NCI-H345 treated with DMSO at 0.1 percent for 48 hours (cell line): Measurements from ENCODE around the gene WFIKKN1.
"Not testable (repeated sequence)": the region's sequence is repeated elsewhere in the genome, so short reads cannot be mapped to it uniquely, and the experiment has no call there.

Experiments used
- DNase-seq: peaks from one replicate; lab custom pipeline; 2025; ENCODE audit not compliant: unreplicated experiment; lab: John Stamatoyannopoulos, UW

WFIKKN1 gene

DNA sequence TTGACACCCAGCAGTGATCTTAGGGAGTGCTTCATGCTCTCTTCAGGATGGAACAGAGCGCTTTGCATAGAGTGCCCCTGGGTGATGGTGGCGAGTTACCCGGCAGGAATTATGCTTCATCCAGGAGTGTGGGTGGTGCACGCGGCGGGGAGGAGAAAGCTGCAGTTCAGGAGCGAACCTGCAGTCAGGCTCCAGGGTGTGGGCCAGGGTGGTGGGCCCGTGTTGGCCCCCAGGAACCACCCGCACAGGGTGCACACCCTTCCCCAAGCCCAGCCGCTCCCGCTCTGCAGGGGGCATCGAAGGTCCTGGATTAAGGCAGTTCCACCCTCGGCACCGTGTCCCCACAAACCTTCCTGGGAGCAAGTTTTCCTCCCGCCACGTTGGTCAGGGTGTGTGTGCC lies 37.0 kb upstream of the WFIKKN1 start:
- DNase-seq: no peak

DNA sequence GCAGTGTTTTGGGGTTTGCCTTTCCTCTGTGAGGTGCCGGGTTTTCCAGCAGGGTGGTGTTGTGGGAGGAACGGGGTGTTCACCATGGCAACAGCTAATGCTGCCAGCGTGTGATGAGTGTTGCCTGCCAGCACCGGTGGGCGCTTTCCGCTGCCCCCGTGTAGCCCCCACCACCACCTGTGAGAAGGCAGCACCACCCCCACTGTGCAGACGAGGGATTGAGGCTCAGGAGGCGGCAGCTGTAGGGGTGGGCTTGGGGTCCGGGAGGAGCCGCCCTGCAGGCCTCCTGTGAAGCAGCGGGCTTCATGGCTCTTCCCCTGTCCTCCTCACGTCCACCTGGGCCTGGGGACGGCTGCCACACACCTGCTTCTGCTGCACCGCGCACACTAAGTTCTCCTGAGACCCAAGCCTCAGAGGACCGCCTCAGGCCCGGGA lies 35.7 kb upstream of the WFIKKN1 start:
- DNase-seq: no peak

DNA sequence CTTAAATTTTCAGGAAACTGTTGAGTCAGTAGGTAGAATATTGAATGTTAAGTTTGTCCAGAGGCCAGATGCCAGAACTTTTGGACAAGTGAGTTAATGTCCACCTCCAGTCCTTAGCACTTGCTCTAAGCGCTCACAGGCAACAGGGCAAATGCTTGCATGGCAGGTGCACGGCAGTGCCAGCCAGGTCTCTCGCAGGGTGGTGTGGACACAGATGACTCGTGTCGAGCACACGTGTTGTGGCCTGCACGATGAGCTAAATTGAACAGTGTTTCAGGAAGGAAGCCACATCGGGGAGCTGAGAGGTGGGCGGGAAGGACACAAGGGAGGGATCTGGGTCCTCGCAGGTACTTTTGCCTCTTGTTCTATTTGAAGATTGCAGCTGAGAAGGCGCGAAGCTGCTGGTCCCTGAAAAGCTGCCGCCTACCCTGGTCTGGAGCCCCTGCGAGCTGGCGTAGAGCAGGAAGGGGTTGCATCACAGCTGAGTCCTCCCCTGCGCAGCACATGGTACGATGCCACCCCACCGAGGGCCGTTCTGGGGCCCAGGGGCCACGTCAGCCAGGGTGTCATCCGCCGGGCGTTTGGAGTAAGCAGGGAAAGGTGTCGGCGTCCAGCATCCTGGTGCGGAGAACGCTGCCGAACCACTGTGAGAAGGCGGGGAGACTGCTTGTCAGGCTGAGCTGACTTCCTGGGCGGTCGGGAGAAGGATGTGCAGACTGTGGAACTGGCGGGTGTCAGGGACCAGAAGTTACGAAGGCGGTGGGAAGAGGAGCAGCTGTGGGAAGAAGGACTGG lies 34.6 kb upstream of the WFIKKN1 start:
- DNase-seq: no peak

DNA sequence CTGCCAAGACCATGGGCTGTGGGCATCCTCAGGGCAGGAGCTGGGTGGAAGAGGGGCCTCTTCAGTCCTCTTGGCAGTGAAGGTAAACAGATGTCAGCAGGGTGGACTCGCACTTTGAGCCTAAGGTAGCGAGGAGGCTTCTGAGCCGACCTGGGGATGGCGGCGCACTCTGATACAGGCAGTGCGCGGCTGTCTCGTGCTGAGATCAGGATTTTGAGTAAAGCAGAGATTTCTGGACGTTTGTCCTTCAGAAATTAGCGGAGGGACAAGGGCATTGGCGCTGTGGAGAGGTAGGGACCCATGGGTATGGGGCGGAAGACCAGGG lies 34.1 kb upstream of the WFIKKN1 start:
- no peak for DNase-seq

DNA sequence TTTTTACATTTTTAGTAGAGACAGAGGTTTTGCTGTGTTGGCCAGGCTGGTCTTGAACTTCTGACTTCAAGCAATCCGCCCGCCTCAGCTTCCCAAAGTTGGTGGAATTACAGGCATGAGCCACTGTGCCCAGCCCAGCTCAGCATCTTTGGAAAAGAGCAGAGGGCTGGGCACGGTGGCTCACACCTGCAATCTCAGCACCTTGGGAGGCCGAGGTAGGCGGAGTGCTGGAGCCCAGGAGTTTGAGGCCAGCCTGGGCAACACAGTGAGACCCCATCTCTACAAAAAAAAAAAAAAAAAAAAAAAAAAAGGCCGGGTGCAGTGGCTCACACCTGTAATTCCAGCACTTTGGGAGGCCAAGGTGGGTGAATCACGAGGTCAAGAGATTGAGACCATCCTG lies 33.1 kb upstream of the WFIKKN1 start:
- DNase-seq: not testable (repeated sequence)

DNA sequence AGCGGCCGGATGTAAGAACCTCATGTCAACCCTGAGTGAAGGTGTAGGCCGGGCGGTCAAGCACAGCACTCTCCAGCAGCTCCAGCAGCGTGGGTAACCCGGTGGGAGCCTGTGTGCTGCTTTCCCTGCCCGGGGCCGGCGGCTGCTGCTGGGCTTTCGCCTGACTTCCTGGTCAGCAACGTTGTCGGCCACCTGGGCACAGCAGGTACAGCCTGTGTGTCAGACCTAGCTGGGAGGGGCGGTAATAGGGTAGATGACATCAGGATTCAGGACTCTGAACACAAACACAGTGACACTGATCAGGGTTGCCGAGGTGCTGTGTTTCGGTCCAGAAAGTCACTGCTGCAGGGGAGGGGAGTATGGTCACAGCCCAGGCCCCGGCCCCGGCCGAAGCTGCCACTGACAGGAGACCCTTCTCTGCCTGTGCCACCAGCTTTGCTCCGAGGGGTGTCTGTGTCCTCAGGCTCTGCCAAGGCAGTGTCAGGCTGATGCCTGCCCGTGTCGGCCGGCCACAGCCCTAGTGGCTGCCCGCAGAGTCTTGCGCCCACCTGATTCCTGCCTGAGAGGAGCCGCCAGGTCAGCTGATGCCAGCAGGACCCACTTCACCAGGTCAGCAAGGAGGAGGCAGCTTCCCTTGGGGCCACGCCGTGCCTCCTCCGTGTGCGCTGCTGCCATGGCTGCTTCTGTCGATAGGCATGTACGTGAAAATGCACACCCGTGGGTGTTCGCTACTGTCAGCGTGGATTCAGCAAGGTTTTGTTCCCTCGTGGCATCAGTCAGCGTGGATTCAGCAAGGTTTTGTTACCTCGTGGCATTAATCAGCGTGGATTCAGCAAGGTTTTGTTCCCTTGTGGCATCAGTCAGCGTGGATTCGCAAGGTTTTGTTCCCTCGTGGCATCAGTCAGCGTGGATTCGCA lies 31.7 kb upstream of the WFIKKN1 start:
- DNase-seq: no peak

DNA sequence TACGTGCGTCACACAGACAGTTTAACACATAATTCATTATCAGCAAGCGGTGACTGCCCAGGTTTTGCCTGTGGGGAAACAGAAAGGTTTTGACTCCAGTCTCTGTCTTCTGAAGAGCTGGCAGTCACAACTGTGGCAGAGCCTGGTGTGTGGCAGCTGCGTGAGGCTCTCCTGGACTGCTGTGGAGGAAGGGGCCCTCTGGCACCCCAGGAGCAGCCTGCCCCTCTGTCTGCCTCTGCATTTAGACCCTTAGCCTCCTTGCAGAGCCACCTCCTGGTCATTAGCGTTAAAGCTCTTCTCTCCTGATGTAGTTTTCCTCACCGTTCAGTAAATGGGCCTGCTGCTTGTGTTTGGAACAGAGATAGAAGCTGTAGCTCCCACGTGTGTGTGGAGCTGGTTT lies 30.0 kb upstream of the WFIKKN1 start:
- DNase-seq: no peak

DNA sequence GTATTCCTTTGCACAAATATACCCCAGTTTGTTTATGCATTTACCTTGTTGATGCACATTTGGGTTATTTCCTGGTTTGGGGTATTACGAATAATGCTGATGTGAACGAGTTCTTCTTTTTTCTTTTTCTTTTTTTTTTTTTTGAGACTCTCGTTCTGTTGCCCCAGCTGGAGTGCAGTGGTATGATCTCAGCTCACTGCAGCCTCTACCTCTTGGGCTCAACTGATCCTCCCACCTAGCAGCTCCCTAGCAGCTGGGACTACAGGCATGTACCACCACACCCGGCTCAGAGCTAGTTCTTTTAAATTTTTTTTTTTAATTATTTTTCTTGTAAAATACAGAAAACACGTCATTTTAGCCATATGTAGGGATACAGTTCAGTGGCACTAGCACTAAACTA lies 26.9 kb upstream of the WFIKKN1 start:
- DNase-seq: no peak

DNA sequence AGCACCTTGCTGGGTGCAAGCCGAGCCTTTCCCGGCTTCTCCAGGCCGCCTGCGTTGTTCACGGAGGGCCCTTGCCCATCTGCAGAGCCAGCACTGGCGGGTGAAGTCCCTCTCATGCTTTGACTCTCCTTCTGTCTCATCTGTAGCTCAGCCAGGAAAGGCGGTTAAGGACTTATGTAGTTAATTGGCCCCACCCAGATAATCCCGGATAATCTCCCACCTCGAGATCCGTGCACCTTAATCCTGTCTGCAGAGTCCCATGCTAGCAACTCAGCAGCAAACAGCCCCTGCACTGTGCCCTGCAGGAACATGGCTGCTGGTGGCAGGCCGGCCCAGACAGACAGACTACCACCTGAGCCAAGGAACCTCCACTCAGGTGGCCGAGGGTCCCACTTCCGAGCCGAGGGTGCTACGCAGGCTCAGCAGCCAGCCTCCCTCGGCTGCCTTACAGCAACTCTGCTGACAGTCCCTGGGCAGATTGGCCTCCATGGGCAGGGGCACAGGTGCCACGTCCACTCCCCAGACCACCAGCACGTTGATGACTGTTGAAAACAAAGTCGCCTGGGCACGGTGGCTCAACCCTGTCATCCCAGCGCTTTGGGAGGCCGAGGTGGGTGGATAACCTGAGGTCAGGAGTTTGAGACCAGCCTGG lies 24.0 kb upstream of the WFIKKN1 start:
- DNase-seq: no peak

DNA sequence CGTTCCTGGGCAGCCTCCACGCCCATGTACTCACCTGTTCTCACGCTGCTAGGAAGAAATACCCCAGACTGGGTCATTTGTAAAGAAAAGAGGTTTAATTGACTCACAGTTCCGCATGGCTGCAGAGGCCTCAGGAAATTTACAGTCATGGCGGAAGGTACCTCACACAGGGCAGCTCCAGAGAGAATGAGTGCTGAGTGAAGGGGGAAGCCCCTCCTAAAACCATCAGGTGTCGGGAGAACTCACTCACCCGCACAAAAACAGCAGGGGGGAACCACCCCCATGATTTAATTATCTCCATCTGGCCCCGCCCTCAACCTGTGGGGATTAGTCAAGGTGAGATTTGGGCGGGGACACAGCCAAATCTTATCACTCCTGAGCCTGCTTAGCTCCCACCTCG lies 22.8 kb upstream of the WFIKKN1 start:
- DNase-seq: peak; percentile 61

DNA sequence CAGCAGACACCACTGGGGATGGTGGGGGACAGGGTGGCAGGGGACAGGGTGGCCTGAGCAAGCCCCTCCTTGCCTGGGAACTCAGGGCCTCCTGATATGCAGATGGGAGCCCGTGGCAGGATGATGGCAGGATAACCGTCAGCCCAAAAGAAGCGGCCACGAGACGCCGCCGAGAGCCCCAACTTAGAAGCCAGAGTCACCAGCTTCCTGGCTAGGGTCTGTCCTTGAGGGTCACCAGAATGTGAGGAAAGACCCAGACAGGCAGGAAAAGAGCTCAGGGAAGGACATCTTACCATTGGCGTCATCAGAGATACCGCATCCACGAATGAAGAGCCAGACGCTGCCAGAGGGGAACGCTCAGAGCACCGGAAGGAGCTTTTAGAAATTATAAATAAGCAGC lies 21.5 kb upstream of the WFIKKN1 start:
- no peak for DNase-seq

DNA sequence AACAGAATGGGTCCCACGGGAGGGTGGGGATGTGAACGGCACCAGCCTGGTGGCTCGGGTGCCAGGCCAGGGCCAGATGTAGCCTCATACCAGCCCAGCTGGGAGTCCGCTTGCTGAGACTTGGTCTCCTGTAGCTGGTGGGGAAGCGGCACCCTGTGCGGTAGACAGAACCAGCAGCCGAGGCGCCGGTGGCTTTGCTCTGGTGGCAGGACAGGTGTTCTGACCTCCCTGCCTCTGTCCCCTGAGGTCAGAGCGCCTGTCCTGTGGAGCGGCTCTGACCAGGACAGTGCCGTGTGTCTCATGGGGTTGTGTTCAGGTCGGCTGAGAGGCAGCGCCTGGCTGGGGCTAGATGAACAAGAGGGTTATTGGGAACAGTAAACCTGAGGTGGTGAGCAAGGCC lies 20.8 kb upstream of the WFIKKN1 start:
- DNase-seq: no peak

DNA sequence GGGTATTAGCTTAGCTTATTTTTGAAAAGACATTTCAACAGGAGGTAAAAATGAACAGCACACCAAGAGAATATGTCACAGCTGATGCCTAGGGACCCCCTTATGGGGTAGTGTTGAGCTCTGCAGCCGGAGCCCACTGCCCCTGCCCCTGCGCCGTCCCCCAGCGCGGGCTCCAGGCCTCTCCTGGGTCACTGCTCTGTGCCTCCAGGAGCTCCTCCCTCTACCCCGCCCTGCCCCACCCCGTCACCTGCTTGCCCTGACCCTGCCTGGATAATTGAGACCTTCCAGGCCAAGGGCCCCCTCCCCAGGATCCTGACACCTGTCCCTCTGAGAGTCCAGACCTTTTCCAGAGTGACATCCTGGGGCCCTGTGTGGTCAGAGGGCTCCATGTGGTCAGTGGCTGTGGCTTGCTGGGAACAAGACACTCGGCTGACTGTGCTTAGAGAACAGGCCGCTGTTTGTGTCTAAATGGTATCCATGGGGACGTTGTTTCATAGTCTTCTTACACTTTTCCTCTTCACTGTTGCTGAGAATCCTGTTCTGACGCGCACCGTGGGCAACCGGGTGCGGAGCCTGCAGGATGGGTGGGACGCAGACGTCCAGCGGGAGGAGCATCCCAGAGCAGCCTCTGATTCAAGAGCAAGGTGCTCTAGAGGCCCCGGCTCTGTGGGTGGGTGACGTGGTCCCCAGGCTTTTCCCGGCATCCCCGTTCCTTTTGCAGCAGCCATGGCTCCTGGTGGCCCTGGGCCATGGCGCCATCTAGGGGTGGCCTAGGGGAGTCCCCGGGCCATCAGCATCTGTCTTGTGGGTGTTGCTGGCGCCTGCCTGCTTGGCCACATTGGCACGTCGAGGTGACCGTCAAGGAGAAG lies 20.0 kb upstream of the WFIKKN1 start:
- DNase-seq: no peak

DNA sequence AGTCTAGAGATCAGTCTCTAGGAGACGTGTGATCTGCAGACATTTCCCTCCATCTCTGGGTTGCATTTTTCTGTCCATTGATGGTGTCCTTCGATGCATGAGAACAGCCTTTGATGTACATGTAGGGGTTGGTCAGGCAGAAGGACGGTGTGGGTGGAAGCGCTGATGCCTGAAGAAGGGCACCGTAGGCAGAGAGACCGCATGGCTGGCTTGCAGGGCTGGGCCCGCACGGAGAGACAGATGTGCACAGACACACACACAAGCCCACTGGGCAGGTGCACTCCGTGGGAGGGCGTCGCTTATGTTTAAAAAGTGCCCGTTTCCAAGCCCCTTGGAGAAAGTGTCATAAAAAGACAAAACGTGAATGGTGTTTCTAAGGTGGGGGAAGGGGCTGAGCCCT lies 15.7 kb upstream of the WFIKKN1 start:
- no peak for DNase-seq

DNA sequence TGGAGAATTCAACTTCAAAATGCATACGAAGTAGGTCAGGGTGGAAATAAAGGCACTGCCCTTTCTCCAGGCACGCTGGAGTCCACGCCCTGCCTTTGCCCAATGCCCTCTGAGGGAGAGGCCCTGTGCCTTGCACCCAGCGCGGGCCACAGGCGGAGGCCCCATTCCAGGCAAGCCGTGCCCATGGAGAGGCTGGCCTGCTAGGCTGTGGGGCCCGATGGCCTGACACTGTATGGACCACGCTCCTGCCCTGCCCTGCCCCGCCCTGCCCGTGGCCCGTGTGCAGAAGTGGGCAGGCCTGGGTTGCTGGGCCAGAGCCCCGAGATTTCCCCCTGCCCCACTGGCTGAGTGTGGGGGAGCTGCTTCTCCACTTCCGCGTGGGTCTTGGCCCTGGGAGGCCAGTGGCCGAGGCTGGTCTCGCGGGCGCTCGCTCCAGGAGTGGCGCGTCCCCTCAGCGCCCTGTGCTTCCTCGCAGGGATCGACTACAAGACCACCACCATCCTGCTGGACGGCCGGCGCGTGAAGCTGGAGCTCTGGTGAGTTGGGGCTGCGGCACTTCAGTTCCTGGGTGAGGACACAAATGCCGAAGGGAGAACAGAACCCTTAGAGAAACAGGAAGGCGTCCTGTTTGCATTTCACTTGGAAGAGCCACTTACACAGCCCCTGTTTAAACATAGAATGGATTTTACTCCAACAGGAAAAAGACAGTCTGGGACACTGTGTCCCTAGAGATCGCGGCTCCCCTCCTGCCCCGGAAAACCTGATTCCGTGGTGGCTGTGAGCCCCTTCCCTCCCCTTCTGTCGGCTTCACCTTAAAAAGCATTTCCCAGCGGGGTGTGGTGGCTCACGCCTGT lies 13.8 kb upstream of the WFIKKN1 start:
- DNase-seq: no peak

DNA sequence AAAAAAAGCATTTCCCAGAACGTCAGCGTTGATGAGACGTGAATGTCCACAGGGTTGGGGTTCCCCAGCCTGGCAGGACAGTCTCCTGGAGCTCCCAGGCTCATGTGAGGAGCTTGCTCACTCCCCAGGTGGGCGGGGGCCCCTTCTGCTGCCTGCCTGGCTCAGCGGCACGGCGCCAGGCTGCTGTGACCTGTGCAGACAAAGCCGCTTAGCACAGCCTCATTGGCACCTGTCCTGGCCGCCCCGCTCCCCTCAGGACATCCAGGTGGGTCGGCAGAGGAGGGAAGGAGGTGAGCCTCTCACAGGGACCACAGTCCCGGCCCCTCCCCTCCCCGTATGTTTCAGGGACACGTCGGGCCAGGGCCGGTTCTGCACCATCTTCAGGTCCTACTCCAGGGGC lies 12.9 kb upstream of the WFIKKN1 start:
- no peak for DNase-seq

DNA sequence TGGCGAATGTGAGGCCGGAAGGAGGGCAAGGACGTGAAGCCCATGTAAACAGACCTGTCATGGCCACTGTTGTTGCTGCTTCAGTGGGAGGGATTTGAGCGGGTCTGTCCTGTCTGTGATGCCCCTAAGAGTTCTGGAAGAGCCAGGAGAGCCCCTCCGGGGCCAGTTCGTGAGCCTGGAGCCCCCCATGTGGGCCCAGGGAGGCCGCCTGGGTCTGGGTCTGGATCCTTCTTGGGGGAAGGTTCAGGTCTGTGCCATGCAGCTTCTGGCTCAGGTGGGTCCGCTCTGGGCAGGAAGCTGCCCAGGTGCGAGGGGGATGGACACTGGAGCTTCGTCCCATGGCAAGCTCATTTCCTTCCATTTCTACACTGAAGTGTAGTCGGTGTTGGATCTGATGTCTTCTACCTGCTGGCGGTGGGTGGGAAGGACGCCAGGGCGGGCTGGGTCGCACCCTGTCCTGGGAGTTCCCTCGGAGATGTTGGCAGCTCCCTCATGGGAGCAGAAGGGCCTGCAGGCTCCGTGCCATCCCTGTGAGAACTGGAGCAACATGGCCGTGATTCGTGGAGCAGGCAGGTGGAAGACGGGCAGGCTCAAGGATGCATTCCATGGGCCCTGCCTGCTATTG lies 11.2 kb upstream of the WFIKKN1 start:
- no peak for DNase-seq

DNA sequence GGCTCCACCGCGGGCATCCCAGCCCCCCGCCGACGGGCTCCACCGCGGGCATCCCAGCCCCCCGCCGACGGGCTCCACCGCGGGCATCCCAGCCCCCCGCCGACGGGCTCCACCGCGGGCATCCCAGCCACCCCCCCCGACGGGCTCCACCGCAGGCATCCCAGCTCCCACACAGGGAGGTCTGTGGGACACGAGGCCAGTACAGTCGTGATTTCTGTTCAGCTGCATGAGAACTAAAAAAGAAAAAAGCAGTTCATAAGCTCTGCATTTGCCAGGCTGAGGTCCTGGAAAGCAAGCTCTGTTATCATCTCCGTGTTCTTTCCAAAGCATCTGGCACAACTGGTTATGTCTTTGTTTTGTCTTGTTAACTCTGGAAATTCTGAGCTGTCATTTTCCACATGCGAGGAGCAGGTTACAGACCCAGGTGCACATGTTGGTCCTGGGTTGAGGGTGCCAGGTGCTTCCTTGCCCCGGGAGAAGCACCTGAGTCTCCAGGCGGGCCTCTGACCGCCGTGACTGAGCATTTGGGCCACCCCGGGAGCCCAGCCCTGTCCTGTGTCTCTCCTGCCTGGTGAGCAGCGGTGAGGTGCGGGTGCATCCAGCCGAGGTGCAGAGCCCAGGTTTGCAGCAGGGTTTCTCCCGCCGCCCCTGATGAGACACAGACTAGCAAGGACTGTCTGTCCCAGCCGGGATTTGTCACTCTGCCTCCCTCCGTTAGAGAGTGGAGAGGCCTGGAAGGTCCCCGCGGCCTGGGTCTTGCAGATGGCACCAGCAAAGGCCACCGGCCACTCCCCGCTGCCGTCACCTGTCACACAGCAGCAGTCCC lies 9.9 kb upstream of the WFIKKN1 start:
- DNase-seq: no peak
